COR-L47 (cell line): ENCODE results near the gene FANCE.

Source experiments
- DNase-seq: peaks from one replicate; lab custom pipeline; 2025; lab: John Stamatoyannopoulos, UW

Gene FANCE

DNA sequence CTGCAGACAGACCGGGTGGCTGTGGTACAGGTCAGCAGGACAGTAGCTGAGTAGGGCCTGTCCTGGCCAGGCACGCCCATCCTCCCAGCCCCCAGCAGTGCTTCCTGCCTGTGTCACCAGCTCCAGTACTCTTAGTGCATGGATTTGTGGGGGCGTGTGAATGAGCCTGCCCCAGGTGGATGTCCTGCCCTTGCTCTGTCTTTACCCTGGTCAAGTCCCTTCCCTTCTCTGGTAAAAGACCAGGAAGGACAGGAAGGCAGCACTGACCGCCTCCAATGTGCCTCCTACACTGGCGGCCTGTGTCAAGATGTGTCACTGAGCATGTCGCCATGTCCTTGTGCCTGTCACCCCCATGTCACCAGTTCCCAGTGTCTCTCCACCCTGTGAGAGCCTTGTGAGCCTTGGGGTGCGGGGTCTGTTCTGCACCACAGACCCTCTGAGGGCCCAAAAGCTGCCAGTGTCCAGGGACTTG, 32.8 kb downstream of the FANCE start:
- no peak for DNase-seq

DNA sequence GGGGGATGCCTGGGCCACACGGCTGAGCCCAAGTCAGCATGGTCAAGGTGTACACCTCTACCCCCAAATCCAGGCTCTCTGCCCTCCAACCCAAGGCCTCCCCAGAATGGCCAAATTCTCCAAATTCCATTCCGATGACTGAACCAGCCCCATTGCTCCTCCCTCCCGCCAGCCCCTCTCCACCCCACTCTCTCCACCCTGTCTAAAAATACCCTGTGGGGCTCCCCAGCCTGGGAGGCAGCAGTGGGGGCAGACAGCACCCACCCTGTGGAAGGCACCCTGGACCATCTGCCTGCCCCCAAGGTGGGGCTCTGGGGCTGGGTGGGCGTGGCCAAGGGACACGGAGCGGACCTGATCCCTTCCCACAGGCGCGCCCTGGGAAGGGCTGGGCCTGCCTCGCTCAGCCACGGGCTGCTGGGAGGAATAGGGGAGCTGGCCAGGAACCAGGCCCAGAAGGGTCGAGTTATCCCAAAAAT, 33.3 kb downstream of the FANCE start:
- no peak for DNase-seq

DNA sequence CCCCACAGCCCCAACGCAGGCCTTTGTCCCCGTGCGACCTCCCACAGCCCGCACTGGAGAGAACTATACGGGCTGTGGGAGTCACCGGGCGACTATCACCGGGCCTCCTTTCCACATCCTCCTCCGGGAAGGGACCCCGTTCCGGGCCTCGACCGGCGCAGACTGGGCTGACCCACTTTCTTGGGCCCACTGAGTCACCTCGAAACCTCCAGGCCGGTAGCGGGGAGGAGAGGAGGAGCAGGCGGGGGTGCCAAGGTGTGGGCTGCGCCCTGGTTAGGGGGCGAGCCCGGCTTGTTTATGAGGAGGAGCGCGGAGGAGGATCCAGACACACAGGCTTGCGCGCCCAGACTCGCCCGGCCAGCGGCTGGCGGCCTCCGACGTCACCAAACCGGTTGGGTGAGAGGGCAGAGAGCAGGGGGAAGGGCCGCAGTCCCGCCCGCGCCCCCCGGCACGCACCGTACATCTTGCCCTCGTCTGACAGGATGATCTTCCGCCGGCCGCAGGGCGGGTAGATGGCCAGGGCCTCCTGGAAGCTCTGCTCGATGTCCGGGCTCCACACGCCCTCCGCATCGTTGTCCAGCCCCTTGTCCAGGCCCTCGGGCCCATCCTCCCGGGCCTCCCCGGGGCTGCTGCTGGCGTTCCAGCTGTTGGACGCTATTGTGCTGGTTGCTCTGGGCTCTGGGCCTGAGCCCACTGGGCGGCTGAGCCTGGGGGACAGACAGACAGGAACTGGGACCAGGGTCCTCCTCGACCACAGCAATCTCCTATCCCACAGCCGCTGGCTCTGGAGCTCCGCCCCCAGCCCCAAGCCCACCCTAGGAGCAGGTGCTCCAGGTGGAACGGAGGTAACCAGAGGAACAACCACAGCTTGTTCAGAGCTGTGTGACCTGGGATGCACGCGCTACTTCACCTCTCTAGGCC, 34.1 kb downstream of the FANCE start:
- DNase-seq, result no peak

- no peak for DNase-seq
Measured at GRCh38 chr6:35487658-35488516, 35.7 kb downstream of the FANCE start.

- no peak for DNase-seq
Measured at GRCh38 chr6:35488517-35488862, 36.4 kb downstream of the FANCE start.

GRCh38 chr6:35489066-35489465, 36.9 kb downstream of the FANCE start:
- no peak for DNase-seq

GRCh38 chr6:35489995-35490791, 38.1 kb downstream of the FANCE start:
- no peak for DNase-seq

DNA sequence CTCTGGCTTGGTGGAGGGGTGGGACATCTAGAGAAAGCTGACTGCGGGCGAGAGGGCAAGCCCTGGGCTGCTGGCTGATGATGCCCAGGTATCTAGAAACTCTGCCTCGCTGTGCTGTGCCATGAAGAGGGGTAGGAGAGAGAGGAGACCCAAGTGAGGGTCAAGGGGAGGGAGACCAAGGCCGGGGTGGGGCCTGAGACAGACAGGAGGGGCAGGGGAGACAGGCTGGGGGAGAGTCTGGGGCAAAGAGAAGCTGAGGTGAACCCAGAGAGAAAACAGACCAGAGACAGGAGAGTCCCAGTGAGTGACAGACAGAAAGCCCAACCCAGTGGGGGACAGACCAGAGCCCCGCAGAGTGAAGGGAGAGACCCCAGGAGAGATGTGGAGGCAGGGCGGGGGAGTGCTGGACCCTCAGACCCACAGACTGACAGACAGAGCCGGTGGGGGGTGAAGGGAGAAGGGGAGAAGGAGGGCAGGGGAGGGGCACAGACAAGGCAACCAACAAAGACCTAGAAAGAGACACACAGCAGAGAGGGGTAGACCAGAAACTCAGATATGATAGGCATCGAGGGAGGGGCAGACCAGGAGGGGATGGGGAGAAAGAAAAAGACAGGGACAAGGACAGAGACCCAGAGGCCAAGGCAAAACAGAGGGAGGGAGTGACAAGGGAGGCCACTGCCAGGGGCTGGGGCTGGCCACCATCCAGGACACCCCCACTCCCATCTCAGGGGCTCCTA, 38.9 kb downstream of the FANCE start:
- no peak for DNase-seq

GRCh38 chr6:35491558-35492257, 39.6 kb downstream of the FANCE start:
- no peak for DNase-seq

GRCh38 chr6:35492258-35492973, 40.3 kb downstream of the FANCE start:
- no peak for DNase-seq

DNA sequence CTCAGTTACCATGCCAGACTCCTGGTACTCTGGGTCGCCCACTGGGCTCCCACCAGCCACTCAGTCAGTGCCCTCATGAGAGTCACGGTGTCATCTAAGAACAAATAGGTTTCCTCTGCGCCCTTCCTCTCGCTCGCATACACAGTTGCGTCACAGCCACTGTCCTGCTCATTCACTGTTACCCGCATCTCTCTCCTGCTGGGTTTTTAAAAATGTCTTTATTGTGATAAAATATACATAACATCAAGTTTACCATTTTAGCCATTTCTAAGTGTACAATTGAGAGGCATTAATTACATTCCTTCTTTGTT, 40.8 kb downstream of the FANCE start:
- no peak for DNase-seq

DNA sequence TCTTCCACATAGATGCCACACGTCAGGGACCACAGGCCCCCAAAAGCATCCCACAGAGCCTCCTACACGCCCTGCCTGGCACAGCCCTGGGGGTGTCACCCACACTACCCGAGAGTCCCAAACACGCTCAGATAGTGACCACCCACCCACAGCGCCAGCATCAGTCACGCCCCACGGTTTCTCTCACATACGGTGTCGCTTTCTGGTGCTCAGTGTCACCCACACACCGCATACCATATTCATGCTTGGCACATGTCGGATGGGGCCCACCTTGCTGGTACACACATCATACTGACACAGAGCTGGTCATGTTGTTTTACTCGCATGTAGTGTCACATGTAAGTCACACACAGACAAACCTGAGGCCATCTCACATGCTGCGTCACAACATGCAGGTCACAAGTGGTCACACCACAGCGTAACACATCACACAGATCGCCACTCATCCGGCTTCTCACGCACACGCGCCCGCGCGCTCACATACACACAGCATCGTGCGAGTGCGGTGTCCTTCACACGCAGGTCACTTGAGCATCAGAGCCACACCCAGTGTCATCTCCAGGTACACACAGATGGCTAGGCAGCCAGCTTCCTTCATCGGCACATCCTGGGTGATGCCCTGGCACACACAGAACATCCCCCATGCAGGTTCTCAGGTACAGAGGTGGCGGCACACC, 41.3 kb downstream of the FANCE start:
- no peak for DNase-seq

- DNase-seq, result no peak
Measured at GRCh38 chr6:35494161-35494563, 42.0 kb downstream of the FANCE start.

DNA sequence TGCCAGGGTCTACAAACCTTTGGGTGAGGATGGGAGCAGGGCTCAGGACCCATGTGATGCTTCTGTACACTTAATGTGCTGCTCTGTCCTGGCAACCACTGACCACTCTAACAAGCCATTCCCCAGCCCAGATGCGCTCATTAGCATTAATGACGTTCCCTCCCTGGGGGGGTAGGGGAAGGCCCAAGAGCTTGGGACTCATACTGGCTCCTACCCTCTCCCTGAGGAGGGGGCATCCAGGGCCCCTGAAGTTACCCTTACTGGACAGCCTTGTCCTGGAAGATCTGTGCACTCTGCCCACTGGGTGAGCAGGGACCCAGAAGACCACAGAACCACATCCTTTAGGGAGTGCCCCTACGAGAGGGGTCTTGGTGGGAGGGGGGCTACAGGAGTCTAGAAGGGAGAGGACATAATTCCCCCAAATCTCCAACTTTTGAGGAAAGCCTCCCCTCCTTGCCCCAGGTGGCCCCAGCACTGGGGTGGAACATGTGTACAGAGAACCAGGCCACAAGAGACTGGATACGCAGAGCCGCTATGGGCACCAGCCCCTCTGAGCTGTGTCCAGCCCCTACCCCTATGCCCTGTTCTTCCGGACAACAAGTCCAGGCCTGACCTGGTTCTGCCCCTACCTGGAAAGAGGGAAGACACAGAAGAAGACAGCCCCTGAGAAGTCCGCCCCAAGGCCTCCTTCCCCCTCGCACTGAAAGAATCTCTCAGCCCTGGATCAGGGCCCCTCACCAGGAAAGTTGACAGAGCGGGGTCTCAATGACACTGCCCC, 43.3 kb downstream of the FANCE start:
- DNase-seq, result no peak

GRCh38 chr6:35496036-35496840, 44.1 kb downstream of the FANCE start:
- no peak for DNase-seq

DNA sequence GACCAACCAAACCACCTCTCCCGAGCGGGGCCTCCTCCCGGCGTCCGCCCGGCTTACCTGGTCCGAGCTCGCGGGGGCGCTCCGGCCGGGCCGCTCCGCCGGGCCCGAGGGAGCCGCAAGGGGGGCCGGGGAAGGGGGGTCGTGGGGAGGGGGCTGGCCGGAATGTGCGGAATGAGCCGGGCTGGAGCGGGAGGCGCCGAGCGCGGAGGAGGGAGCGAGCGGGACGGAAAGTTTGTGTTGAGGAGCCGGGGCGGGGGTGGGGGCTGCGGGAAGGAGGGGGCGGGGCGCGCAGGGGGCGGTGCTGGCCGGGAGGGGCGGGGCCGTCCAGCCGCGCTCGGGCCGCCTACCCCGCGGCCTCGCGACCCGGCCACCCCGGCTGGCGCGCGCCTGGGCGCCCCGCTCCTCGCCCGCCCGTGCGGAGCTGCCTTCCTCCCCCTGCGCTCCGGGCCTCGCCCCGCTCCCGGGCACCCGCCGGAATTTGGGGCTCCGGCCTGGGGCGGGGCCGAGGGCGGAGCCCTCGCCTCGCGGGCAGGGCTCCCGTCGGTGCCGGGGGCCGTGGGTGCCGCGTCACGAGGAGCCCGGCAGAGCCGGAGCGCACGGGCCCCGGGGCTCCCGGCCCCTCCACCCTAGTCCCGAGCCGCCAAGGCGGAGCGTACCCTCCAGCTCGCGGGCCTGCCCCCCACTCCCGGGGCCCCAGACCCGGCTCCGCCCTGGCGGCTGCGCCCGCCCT, 44.9 kb downstream of the FANCE start, which contains the start of gene TEAD3:
Gene TEAD3 (minus strand): TSS at position 239 of the 730 bp plus-strand sequence.
- no peak for DNase-seq
